Measurements from ENCODE around the gene IMPACT. TPM values are rescaled to one million over a fixed set of nuclear protein-coding genes. Genes with fewer than 3 reads are reported as not detected.

Gene IMPACT
- total RNA-seq, 1 donor from 2014 or later: 31.2 TPM

DNA sequence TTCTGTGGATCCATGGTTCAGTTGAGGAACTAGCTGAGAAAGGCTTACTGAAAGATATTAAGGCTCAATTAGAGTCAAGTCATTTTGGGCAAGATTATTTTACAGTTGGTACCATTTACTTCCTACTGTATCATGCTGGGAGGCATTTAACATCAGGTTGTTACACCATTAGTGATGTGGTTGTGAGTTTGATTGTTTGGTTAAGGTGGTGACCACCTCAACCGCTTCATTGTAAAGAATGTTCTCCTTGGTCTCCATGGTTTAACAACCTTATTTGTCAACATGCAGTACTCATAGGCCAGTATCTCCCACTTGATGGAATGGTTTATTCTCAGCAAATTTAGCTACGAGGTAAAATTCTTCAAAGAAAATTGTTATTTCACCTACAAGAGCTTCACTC lies 68.1 kb downstream of the IMPACT start:
- TF ChIP-seq, protein P1, sequence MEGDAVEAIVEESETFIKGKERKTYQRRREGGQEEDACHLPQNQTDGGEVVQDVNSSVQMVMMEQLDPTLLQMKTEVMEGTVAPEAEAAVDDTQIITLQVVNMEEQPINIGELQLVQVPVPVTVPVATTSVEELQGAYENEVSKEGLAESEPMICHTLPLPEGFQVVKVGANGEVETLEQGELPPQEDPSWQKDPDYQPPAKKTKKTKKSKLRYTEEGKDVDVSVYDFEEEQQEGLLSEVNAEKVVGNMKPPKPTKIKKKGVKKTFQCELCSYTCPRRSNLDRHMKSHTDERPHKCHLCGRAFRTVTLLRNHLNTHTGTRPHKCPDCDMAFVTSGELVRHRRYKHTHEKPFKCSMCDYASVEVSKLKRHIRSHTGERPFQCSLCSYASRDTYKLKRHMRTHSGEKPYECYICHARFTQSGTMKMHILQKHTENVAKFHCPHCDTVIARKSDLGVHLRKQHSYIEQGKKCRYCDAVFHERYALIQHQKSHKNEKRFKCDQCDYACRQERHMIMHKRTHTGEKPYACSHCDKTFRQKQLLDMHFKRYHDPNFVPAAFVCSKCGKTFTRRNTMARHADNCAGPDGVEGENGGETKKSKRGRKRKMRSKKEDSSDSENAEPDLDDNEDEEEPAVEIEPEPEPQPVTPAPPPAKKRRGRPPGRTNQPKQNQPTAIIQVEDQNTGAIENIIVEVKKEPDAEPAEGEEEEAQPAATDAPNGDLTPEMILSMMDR (IDR thresholded peaks at IDR 0.05): no peak
- DNase-seq: no peak
- intact Hi-C loops (cut with DNase I): no loop called here
- no peak overlapping the region for H3K27ac ChIP-seq
- no peak overlapping the region for H3K4me3 ChIP-seq
- ATAC-seq: no peak
- no peaks in the 10 kb centered on the region for H3K9me3 ChIP-seq
- no peaks in the 10 kb centered on the region for H3K27me3 ChIP-seq
- H3K36me3 ChIP-seq: no peaks in the 10 kb centered on the region
- no peaks in the 10 kb centered on the region for H3K4me1 ChIP-seq

DNA sequence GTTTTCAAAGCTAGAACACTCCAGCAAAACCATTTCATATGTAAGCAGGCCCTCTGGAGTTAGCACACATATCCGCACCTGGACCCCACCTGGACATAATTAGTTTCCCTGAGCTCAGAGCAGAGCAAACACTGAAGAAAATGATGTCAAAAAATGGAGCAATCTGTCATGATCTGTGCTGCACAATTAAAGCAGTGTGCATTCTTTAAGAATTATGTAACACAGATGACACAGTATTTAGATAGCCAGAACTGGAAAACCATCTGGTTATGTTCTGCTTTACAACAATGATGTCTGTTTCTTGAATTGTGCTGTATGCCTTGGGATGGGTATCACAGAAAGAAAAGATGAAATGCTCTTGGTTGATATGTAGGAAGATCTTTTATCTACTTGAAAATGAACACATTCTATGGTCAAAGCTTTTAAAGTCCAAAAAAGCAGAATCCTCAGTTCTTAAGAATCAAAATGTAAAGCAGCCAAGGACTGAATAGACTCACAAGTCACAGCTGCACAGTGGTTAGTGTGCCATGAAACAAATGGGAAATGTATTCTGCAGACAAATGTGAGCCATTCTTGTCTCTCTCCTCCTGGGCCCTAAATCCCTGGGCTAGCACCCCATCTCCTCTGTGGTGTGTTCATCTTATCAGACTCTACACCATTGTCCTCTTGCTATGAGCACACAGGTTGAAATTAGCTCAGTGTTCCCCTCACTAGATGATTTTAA lies 70.7 kb downstream of the IMPACT start:
- Histone ChIP-seq H3K27ac (no peak overlapping the region), H3K4me3 (no peak overlapping the region), H3K27me3 (no peaks in the 10 kb centered on the region), H3K36me3 (no peaks in the 10 kb centered on the region), H3K4me1 (no peaks in the 10 kb centered on the region), H3K9me3 (no peaks in the 10 kb centered on the region)
- ATAC-seq: no peak
- intact Hi-C loops (cut with DNase I): no loop called here
- no peak for DNase-seq
- TF ChIP-seq, protein P1 (IDR thresholded peaks at IDR 0.05): no peak

DNA sequence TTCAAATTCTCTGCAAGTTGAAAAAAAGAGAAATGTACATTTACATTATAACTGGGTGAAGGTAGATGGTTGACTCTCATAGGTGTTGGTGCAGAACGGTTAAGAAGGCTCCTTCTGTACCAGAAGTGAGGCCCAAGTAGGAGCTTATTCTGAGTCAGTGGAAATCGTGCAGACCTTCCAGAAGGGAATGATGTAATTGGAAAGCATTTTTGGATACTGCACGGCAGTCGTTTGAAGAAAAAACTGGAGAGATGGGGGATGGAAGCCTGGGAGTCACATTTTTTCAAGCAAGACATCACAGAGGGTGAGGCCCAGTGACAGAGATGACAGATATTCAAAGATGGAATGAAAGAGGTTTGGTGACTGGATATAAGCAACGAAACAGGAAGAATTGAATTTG lies 73.3 kb downstream of the IMPACT start:
- Histone ChIP-seq H3K27me3 (no peaks in the 10 kb centered on the region), H3K36me3 (no peaks in the 10 kb centered on the region), H3K27ac (no peak overlapping the region), H3K4me1 (no peaks in the 10 kb centered on the region), H3K4me3 (no peak overlapping the region), H3K9me3 (no peaks in the 10 kb centered on the region)
- ATAC-seq (no peak), DNase-seq (no peak)
- TF ChIP-seq, protein P1 (IDR thresholded peaks at IDR 0.05): no peak
- intact Hi-C loops (cut with DNase I): no loop called here

DNA sequence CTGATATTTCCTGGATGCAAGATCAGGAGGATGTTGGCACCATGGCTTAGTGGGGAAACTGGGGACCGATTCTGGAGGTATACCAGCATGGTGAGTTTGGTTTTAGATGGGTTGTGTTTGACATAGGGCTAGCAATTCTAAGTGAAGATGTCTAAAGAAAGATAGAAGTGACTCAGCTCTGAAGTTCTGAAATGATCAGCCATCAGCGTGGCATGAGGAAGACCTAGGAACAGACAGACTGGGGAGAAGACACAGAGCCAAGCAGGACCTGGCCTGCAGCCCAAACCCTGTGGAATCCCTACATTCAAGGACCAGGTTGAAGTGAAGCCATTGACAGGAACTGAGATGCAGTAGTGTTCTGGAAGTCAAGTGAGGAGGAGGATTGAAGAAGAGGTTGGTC lies 73.7 kb downstream of the IMPACT start:
- DNase-seq: no peak
- Histone ChIP-seq H3K27me3 (no peaks in the 10 kb centered on the region), H3K9me3 (no peaks in the 10 kb centered on the region), H3K27ac (no peak overlapping the region), H3K4me3 (no peak overlapping the region), H3K36me3 (no peaks in the 10 kb centered on the region), H3K4me1 (no peaks in the 10 kb centered on the region)
- TF ChIP-seq, protein P1 (IDR thresholded peaks at IDR 0.05): no peak
- intact Hi-C loops (cut with DNase I): no loop called here
- no peak for ATAC-seq

DNA sequence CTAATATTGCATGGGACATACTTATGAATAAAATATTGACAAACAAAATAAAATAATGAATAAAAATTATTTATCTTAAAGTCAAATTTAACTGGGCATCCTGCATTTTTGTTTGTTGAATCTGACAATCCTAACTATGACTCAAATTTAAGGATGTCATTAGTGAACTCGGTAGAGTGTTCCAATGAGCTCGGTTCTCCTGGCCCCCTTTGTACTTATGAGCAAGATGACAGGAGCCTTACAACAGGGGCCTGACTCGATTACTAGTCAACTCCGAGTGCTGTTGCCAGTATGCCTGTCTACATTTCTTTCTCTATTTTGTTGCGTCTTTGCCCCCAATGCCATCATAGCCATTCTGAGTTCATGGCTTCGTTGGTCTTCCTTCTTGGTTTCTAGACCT lies 74.3 kb downstream of the IMPACT start:
- H3K4me1 ChIP-seq: no peaks in the 10 kb centered on the region
- H3K27ac ChIP-seq: no peak overlapping the region
- no peaks in the 10 kb centered on the region for H3K27me3 ChIP-seq
- ATAC-seq (no peak), DNase-seq (no peak)
- intact Hi-C loops (cut with DNase I): no loop called here
- H3K36me3 ChIP-seq: no peaks in the 10 kb centered on the region
- TF ChIP-seq, protein P1 (IDR thresholded peaks at IDR 0.05): no peak
- no peak overlapping the region for H3K4me3 ChIP-seq
- H3K9me3 ChIP-seq: no peaks in the 10 kb centered on the region

Measured in upper lobe of right lung (tissue), 1 donor.